Measurements from ENCODE around the gene SERINC5.

The SERINC5 gene

DNA sequence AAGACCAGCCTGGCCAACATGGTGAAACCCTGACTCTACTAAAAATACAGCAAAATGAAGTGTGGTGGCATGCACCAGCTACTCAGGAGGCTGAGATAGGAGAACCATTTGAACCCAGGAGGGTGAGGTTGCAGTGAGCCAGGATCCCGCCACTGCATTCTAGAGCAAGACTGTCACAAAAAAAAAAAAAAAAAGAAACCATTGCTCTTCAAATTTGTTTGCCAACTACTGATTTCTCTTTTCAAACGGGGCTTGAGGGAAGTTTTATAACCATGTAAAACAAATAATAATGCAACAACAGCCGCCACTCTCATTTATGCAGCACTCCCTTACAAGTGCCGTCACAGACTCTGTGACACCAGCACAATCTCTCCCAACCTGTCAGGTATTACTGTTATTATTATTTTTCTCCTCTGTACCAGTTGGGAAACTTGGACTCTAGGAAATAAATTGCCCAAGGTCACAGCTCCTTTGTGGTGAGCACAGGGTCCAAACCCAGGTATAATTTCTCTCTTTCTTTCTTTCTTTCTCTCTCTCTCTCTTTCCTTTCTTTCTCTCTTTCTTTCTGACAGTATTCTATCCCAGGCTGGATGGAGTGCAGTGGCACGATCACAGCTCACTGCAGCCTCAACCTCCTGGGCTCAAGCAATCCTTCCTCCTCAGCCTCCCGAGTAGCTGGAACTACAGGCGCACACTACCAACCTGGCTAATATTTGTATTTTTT is 25.4 kb downstream of the SERINC5 start:
- no peak for DNase-seq (ENCODE audit: extremely low read depth in 1 of 2, low read depth in 1 of 2)

DNA sequence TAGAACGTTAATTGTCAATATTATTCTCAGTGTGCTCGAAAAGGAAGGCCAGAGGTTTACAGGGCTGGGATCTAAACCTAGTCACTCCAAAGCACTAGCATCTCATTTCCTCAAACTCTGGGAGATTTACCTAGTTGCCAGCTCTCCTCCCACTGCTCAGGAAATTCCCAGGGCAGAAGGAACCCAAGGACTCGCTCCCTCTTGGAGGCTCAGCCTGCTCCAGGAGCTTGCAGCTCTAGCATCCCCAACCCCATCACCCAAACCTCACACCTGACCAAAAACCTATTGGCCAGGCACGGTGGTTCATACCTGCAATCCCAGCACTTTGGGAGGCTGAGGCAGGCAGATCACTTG is 26.0 kb downstream of the SERINC5 start:
- DNase-seq (ENCODE audit: extremely low read depth in 1 of 2, low read depth in 1 of 2), result no peak

DNA sequence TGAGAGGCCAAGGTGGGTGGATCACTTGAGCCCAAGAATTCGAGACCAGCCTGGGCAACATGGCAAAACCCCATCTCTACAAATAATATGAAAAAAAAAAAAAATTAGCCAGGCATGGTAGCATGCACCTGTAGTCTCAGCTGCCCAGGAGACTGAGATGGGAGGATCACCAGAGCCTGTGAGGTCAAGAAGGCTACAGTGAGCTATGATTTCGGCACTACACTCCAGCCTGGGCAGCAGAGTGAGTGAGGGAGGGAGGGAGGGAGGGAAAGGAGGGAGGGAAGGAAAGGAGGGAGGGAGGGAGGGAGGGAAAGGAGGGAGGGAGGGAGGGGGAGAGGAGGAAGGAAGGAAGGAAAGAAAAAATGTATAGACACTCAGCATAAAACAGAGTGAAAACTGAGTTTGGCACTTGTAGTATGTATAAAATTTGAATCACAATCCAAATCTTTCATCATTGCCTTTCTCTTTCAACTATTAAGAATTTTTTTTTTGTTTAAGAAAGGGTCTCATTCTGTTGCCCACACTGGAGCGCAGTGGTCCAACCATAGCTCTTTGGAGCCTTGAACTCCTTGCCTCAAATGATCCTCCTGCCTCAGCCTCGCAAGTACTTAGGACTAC is 27.8 kb downstream of the SERINC5 start:
- DNase-seq (ENCODE audit: extremely low read depth in 1 of 2, low read depth in 1 of 2), result no peak

DNA sequence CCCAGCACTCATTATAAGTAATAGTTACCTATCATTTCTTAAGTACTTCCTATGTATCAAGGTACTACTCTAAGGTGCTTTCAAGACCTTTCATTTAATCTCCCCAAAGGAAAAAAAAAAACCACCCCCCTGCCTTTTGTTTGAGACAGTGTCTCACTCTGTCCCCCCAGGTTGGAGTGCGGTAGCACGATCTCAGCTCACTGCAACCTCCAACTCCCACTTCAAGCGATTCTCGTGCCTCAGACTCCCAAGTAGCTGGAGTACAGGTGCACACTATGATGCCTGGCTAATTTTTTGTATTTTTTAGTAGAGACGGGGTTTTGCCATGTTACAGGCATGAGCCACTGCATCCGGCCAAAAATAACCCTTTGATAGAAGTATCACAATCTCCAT is 29.9 kb downstream of the SERINC5 start:
- DNase-seq (ENCODE audit: extremely low read depth in 1 of 2, low read depth in 1 of 2), result no peak

DNA sequence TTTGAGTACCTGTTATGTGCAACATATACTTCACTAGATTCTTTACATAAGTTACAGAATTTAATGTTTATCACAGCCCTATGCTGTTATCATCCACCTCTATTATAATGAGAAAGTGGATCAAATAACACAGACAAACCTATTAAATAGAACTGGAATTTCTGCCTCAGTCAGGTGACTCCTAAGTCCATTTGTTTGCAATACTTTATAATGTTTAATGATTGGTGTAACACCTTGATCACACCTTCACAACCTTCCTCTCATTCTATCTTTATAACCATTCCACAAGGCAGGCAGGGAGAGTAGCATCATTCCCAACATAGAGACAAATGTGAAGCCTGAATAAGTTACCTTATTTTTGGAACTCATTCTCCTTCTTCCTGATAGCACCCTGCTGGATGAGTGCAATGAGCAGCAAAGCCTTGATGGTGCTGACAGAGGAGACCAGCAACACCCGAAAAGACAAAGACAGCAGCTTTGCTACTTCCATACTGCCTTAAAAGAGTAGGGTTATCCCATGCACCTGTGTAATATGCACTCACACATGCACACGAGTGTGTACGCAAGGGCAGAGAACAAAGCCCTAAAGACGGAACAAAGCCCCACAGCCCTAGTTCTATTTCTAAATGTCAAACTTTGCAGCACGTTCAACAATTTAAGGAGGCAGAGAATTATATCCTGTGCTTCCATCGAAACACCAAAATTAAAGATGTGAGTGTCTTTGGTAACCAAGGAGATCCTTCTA is 30.5 kb downstream of the SERINC5 start:
- no peak for DNase-seq (ENCODE audit: extremely low read depth in 1 of 2, low read depth in 1 of 2)

DNA sequence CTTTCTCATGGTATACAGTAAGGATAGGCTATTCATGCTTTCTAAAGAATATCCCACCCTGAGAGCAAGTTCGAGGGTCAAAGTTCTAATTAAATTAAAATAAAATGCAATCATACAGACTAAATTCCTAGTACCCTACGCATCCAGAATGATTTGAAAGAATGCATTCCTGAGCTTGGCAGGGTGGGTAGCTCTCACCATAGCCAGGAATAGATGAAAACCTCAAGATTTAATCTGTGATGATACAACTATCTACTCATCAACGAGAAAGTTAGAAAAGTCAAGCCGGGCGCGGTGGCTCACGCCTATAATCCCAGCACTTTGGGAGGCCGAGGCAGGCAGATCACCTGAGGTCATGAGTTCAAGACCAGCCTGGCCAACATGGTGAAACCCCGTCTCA is 32.3 kb downstream of the SERINC5 start:
- DNase-seq (ENCODE audit: extremely low read depth in 1 of 2, low read depth in 1 of 2), result no peak

DNA sequence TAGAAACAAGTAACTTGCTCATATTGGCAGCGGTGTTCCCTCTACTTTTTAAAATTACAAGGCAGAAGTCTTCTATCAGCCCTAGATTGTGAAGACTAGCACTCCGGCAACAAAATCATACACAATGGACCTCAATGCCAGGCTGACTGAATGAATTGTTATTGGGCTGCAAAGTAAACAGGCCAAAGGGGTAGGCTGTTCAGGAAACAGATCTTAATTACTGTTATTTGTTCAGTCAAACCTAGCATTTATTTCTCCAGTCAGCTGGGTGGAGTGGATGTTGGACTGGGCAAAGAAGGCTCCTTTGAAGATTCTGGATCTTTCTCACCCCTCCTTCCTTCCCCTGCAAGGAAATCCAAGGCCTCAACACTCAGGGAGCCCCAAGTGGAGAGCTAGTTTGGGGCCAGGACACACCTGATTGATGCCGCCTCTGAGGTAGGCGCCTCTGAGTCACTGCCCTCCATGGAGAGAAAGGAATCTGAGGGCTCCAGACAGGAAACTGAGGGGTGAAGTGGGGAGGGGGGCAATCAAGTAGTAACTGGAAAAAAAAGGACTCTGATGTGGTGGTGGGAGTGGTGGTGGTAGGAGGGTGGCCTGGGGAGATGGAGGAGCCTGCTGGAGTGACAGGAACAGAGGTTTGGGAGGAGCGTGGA is 35.5 kb downstream of the SERINC5 start:
- no peak for DNase-seq (ENCODE audit: extremely low read depth in 1 of 2, low read depth in 1 of 2)

DNA sequence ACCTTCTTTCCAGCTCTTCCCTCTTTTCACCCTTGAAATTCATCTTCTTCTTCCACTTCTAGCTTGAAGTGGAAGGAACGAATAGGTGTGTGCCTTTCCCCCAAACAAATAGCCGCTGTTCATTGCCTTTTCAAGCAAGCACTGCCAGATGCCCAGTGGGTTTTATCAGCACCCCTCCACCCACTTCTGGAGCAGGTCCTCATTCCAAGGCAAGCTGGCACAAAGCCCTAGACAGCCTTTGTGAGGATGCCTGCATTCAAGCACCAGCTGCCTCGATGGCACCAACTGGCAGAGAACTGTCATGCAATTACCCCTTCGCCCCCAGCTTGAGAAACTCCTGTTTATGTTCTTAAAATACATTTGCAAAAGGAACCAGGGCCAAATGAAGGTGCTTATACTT is 36.5 kb downstream of the SERINC5 start:
- DNase-seq (ENCODE audit: extremely low read depth in 1 of 2, low read depth in 1 of 2), result no peak

DNA sequence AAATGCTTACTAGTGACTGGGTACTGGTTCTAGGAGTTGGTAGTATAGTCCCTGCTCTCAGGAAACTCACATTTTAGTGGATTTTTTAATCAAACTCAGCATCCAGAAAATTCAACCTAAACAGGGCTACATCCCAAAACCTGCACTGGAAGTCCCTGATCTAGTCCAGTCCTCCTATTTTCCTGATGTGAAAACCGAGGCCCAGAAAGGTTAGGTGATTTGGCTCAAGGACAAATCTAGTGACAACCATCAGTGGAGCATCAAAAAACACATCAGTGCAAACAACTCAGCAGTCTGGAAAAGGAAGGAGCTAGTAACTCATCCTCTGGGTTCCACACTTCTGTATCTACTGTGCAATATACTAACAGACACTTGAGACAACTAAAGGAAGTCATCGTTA is 38.2 kb downstream of the SERINC5 start:
- no peak for DNase-seq (ENCODE audit: extremely low read depth in 1 of 2, low read depth in 1 of 2)

DNA sequence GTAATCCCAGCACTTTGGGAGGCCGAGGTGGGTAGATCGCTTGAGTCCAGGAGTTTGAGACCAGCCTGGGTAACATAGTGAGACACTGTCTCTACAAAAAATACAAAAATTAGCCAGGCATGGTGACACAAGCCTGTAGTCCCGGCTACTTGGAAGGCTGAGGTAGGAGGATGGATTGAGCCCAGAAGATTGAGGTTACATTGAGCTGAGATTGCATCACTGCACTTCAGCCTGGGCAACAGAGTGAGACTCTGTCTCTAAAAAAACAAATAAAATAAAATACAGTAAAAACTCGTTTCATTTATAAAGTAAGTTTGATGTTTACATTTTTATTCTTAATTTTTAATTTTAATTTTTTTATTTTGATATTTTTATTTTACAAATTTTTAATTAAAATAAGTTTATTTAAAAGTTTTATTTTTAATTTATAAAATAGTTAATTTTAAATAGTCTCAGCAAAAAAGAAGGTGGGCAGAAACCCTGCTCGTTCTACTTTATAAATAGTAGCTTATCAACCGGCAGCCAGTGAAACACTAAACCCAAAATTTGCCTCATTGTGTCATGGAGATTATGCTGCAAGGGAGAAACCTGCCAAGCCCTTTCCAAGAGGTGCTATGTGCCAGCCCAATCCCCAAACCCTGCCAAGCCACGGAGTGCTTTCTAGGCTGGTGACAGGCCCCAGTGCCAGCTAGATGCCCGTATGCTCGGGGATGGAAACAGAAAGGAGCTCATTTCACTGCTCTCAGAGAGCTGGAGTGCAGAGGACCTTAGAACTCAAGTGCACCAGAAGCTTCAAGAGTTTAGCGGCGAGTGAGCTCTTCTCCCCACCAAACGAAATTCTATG is 38.9 kb downstream of the SERINC5 start:
- no peak for DNase-seq (ENCODE audit: extremely low read depth in 1 of 2, low read depth in 1 of 2)

DNA sequence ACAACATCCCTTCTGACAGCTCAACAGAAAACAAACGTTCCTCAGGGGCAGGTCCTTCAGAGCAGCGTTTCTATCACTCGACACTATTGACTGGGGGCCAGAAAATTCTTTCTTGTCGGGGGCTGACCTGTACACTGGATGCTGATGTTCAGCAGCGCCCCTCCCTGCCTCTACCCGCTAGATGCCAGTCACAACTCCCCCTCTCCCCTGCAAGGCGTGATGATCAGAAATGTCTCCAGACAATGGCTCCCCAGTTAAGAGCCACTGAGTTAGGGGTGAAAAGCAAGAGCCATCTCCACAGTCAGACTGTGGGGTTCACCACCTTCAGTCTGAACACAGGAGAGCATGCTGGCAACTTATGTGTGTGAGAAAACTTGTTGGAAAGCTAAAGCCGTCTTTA is 39.8 kb downstream of the SERINC5 start:
- no peak for DNase-seq (ENCODE audit: extremely low read depth in 1 of 2, low read depth in 1 of 2)

DNA sequence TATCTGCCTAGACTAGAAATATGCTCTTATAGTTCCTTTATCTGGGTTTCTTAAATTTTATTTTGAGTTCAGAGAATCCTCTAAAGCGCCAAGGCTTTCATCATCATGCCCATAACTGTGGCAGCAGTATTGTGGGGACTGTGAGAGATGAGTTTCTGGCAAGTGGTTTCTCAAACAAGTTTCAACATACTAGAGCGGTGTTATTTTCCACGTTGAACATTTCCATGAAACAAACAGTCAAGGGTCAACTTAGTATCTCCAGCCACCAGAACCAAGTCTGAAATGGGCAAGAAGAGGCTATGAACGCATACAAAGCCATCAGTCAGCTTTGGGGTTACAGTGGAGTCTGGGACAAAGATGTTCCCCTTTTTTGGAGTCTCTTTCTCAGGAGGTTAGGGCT is 40.3 kb downstream of the SERINC5 start:
- no peak for DNase-seq (ENCODE audit: extremely low read depth in 1 of 2, low read depth in 1 of 2)

DNA sequence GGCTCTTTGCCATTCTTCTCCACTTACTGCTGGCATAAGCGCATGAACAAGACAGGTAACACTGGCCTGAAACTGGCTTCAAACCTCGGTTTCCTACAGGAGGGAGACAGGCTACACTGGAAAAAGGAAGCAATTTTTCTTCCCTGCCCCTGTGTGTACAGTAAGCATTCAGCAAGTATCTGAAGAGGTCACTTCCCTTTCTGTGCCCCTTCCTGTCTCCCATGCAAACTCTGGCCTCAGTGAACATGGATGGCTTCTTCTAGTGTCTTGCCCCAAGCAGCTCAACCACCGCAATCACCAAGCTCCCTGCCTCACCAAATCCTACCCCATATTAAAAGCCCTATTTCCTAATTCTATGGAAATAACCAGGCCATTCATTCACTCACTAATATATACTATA is 42.4 kb downstream of the SERINC5 start:
- DNase-seq (ENCODE audit: extremely low read depth in 1 of 2, low read depth in 1 of 2), result no peak

DNA sequence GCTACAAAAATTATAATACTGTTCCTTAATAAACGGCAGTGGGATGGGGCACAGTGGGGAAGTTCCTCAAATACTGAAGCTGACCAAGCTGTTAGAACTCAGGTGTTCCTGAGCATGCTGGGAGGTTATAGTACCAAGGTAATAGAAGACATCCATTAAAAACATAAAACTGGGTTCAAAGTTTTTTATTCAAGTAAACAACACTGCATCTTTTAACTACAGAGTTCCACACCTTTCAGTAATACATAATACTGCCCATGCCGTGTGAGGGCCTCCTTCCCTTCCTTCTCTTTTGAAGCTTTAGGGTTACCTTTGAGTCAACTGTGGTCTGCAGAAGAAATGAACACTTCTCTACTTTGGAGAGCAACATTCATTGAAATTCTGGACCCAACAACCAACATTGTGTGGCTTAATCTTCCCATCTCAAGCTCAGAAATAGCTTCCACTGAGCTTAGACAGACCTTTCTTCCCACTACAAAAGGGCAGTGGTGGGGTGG is 43.6 kb downstream of the SERINC5 start:
- DNase-seq (ENCODE audit: extremely low read depth in 1 of 2, low read depth in 1 of 2), result no peak

DNA sequence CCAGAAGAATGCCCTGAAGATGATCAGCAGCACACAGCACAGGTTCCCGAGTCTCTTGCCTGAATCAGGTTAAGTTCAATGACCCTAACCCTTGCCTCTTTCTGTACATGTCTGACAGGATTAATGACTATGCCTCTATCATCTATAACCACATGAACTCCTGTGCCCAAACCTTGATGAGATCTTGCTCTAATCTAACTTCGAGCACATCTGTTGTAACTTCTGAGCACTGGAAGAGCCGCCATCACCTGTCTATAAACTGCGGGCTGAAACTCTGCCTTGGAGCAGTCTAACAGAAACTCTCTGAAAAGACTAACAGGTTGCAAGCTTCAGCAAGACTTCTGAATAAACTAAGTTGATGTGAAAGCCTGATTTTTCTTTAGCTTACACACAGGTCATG is 44.5 kb downstream of the SERINC5 start:
- DNase-seq (ENCODE audit: extremely low read depth in 1 of 2, low read depth in 1 of 2), result no peak

DNA sequence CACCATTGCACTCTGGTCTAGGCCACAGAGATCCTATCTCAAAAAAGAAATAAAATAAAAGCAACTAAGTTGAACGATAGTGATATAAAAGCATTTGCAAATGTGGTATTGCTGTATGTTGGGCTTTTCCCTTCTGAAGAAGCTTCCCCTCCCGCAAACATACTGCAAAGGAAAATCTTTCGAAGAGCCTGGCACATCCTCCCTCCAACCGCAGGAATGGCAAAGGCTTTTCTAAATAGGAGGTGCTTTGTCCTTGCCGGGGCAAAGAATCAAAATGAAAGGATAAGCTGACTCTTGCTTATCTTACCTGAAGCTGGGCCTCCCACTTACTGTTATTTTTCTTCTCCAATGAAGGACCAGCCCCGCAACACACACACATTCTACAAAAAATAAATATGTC is 45.8 kb downstream of the SERINC5 start:
- DNase-seq (ENCODE audit: extremely low read depth in 1 of 2, low read depth in 1 of 2), result no peak

DNA sequence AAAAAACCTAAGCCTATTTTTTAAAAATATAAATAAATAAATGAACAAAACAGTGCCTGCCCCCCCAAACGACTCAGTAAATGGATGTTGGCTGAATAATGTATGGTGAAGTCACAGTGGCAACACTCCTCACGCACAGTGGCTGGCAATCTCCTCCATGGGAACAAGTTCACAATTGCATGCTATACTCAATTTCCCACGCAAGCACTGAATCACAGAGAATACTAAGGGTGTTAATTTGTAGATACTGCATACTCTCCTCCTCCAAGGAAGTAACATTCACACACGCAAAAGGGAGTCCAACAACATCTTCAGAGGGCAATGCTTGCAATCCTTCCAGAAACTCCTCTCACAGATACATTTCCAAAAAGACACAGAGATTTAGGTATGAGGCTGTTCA is 47.5 kb downstream of the SERINC5 start:
- no peak for DNase-seq (ENCODE audit: extremely low read depth in 1 of 2, low read depth in 1 of 2)

DNA sequence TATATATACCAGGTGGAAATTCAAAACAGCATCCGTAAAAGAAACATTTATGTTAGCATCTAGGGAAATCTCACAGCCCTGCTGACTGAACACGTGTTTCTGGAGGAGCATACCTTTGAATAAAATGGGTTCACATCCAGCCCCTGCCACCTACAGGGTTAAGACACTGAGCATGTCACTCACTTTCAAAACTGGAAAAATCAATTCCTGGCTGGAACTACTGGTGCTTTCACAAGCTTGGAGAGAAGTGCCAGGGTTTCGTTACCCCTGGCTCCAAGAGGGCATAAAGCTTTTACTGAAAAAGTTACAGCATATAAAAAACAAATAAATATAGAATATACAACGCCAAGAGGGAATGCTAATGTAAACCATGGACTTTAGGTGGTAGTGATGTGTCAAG is 48.0 kb downstream of the SERINC5 start:
- DNase-seq (ENCODE audit: extremely low read depth in 1 of 2, low read depth in 1 of 2), result no peak

DNA sequence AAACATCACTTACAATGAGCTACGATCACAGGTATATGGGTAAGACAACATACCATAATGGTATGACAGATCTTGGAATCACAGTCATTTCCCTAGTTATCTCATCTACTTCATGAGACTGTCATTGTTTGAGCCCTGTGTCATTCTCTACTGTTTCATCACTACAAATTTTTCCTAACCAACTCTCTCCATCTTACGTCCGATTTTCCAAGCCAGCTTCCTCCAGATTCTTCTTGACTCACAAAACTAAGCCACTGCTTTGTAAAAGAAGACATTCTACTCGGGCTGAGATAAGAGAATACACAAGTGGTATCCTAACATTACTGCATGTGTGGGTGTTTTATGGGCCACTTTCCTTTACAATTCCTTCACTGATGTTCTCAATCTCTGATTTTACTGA is 49.6 kb downstream of the SERINC5 start:
- DNase-seq (ENCODE audit: extremely low read depth in 1 of 2, low read depth in 1 of 2), result no peak

DNA sequence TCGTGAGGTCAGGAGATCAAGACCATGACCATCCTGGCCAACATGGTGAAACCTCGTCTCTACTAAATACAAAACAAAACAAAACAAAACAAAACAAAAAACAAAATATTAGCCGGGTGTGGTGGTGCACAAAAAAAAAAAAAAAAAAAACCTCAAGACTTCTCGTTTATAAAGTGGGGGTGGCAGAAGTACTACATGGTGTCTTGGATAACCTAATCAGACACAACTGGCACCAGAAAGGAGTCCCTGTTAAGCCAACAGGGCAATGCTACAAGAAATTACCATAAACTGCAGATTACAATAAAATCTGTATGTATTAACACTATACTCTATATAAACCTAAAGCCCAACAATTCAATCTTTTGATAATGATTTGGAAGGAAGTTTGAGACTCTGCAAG is 50.0 kb downstream of the SERINC5 start:
- DNase-seq (ENCODE audit: extremely low read depth in 1 of 2, low read depth in 1 of 2), result no peak
